Left colon (tissue), 2 donors: ENCODE results near the gene ACVR1. TPM values are rescaled to one million over a fixed set of nuclear protein-coding genes. Genes with fewer than 3 reads are reported as not detected.
"Not testable (repeated sequence)": the region's sequence is repeated elsewhere in the genome, so short reads cannot be mapped to it uniquely, and the experiment has no call there.

ENCODE experiments used
- ATAC-seq: fragments of 200-7000 bp; cut with Tn5 transposase; one replicate; pipeline ENCODE4 v1.9.1; 2020; ENCODE audit warnings: mild to moderate bottlenecking, moderate library complexity
- DNase-seq, 2 donors: peaks; one replicate each; pipeline ENCODE4 v3.0.0-alpha.2; 2020
- intact Hi-C, 2 donors: fragments of 100-400 bp; cut with DNase I in 1 of 2; cut with micrococcal nuclease in 1 of 2; formaldehyde crosslinking; loops; one replicate each; pipeline versions ENCODE4 v1.11.2 to v1.14.0; 2022; cut with DNase I, micrococcal nuclease
- total RNA-seq, 2 donors: library from RNA; stranded (reverse); fragmentation: NEBNext Ultra II Directional; extraction: Animal tissue kit (Norgen Biotek cat#: 25700); gene quantifications; one replicate each; pipeline ENCODE4 v1.2.1, GENCODE V29; 2021
- donor health status: DM: no; HTN: no; CAD: no.
- donor health status: DM: yes; HTN: yes; CAD: no.

ACVR1 gene
- total RNA-seq, 2 donors from 2014 or later = 13.6 to 19.1 TPM

- intact Hi-C loops = no loop called here
- no peak for DNase-seq
- ATAC-seq = peak; percentile 37
Measured at GRCh38 chr2:157897106-157897971, 21.2 kb upstream of the ACVR1 start.

- intact Hi-C loops = no loop called here
- no peak for ATAC-seq
- DNase-seq = no peak
Measured at GRCh38 chr2:157895531-157895930, 19.4 kb upstream of the ACVR1 start.

GRCh38 chr2:157894694-157895435 is 18.7 kb upstream of the ACVR1 start:
- DNase-seq = no peak
- intact Hi-C loops = no loop called here
- ATAC-seq = no peak

GRCh38 chr2:157893611-157894010 is 17.5 kb upstream of the ACVR1 start:
- no peak for ATAC-seq
- intact Hi-C loops = no loop called here
- no peak for DNase-seq

- ATAC-seq (no peak), DNase-seq (no peak)
- intact Hi-C loops = no loop called here
Measured at GRCh38 chr2:157891643-157892041, 15.5 kb upstream of the ACVR1 start.

- DNase-seq (no peak), ATAC-seq (no peak)
- intact Hi-C loops = no loop called here
Measured at GRCh38 chr2:157890969-157891642, 15.0 kb upstream of the ACVR1 start.

GRCh38 chr2:157887946-157888345 is 11.8 kb upstream of the ACVR1 start:
- no peak for ATAC-seq
- intact Hi-C loops = no loop called here
- no peak for DNase-seq

- DNase-seq, intact Hi-C loops, ATAC-seq: not testable (repeated sequence)
Measured at GRCh38 chr2:157884533-157884932, 8.4 kb upstream of the ACVR1 start.

- intact Hi-C loops = no loop called here
- DNase-seq (no peak), ATAC-seq (no peak)
Measured at GRCh38 chr2:157880927-157881326, 4.8 kb upstream of the ACVR1 start.

GRCh38 chr2:157877761-157878400 is 1.8 kb upstream of the ACVR1 start:
- intact Hi-C loops = loop anchor here in 1 of 2 donors (2.0 kb wide), 1 partner anchor 95 kb away; no protein-coding TSS in a partner anchor
- ATAC-seq = no peak
- no peak for DNase-seq

GRCh38 chr2:157876786-157877138 is 632 bp upstream of the ACVR1 start:
- intact Hi-C loops = loop anchor here in 1 of 2 donors (2.0 kb wide), 1 partner anchor 94 kb away; no protein-coding TSS in a partner anchor
- ATAC-seq (no peak), DNase-seq (no peak)

- ATAC-seq (peak; percentile 60), DNase-seq (peak; percentile 34 to 76)
- intact Hi-C loops = loop anchor here in 1 of 2 donors (2.0 kb wide), 1 partner anchor 93 kb away; no protein-coding TSS in a partner anchor
Measured at GRCh38 chr2:157875641-157876065, 477 bp downstream of the ACVR1 start.

- intact Hi-C loops = no loop called here
- DNase-seq (peak in 1 of 2 donors; percentile 56), ATAC-seq (no peak)
Measured at GRCh38 chr2:157874997-157875640, 1.0 kb downstream of the ACVR1 start.

- ATAC-seq (no peak), DNase-seq (peak; percentile 11 to 29)
- intact Hi-C loops = no loop called here
Measured at GRCh38 chr2:157874348-157874747, 1.8 kb downstream of the ACVR1 start.

GRCh38 chr2:157872791-157873190 is 3.3 kb downstream of the ACVR1 start:
- intact Hi-C loops = no loop called here
- DNase-seq (no peak), ATAC-seq (no peak)

GRCh38 chr2:157871415-157871814 is 4.7 kb downstream of the ACVR1 start:
- ATAC-seq = no peak
- DNase-seq = no peak
- intact Hi-C loops = no loop called here

GRCh38 chr2:157868993-157869392 is 7.1 kb downstream of the ACVR1 start:
- ATAC-seq (no peak), DNase-seq (no peak)
- intact Hi-C loops = no loop called here

GRCh38 chr2:157867703-157868102 is 8.4 kb downstream of the ACVR1 start:
- no peak for DNase-seq
- ATAC-seq = no peak
- intact Hi-C loops = no loop called here
